Stomach smooth muscle (tissue), 2 donors: ENCODE measurements around the gene ABTB2.

Source experiments
- H3K27ac ChIP-seq: one replicate; pipeline ENCODE4 v1.7.0; 2013; ENCODE audit warnings: mild to moderate bottlenecking, low read length, inconsistent platforms
- H3K27me3 ChIP-seq, 2 donors: one replicate each; pipeline ENCODE4 v1.7.0; 2013; ENCODE audit warnings: low read length in 2 of 2; ENCODE audit not compliant: insufficient read depth in 2 of 2, control insufficient read depth in 1 of 2
- H3K36me3 ChIP-seq, 2 donors: one replicate each; pipeline ENCODE4 v1.7.0; 2013; ENCODE audit warnings: low read length in 2 of 2; ENCODE audit not compliant: control insufficient read depth in 2 of 2, insufficient read depth in 2 of 2
- H3K4me1 ChIP-seq: one replicate; pipeline ENCODE4 v1.7.0; 2013; ENCODE audit warnings: low read length; ENCODE audit not compliant: control insufficient read depth, insufficient read depth
- H3K4me3 ChIP-seq, 2 donors: one replicate each; pipeline ENCODE4 v1.7.0; 2013; ENCODE audit warnings: low read length in 2 of 2
- H3K9ac ChIP-seq, 2 donors: one replicate each; pipeline ENCODE4 v1.7.0; 2013; ENCODE audit warnings: low read length in 2 of 2, mild to moderate bottlenecking in 1 of 2
- H3K9me3 ChIP-seq, 2 donors: one replicate each; pipeline ENCODE4 v1.7.0; 2013; ENCODE audit warnings: low read length in 2 of 2; ENCODE audit not compliant: control insufficient read depth in 2 of 2
- donor health status: healthy.
- donor health status: Pancreatic carcinoma.

ABTB2 gene

DNA sequence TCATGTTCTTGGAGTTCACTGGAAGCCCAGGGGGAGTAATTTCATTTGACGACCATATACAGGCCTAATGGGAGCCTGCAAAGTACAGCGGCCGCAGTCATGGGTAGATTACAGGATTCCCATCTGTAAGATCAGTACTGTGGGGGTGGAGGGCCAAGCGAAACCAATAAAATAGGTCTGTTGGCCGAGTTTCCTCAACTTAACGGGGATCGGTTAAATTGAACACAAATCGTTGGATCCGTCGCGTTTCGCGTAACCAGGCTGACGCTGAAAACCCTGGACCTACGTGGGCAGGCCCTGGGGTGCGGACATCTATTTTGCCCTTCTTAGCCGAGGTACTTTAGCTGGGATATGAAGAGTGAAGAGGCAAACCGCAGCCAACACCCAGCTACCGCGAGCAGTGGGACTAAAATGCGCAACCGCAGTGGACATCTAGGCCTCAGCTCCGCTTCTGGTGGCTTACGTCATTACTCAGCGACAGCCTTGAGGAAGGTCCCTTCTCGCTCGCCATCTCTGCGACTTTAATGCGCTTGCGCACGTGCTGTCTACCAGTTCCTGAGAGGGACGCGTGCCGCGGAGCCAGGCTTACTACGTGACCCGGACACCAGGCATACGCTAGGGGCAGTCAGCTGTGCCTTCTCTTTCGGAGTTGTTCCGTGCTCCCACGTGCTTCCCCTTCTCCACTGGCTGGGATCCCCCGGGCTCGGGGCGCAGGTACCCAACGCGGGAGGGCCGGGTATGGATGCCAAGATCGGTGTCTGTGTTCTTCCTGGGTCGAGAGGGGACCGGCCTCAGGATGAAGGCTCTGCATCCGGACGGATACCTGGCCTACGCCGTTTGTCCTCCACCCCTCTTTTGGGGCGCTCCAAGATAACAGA is 252.5 kb downstream of the ABTB2 start, which contains the start of gene NAT10:
Gene NAT10, plus strand, starts transcription at position 551 of the 878 bp plus-strand sequence. CDS start 2,597 bp downstream, outside the sequence.
- Histone ChIP-seq H3K27ac (peak within 1 kb of the TSS; percentile 99), H3K27me3 (no peaks in the 10 kb centered on the region), H3K4me3 (peak within 1 kb of the TSS; percentile 95 to 98), H3K36me3 (peaks cover 17 to 29% of the 10 kb centered on the region in 2 donors), H3K9me3 (no peaks in the 10 kb centered on the region), H3K9ac (peak within 1 kb of the TSS; percentile 97 to 100), H3K4me1 (peaks cover 16% of the 10 kb centered on the region)

DNA sequence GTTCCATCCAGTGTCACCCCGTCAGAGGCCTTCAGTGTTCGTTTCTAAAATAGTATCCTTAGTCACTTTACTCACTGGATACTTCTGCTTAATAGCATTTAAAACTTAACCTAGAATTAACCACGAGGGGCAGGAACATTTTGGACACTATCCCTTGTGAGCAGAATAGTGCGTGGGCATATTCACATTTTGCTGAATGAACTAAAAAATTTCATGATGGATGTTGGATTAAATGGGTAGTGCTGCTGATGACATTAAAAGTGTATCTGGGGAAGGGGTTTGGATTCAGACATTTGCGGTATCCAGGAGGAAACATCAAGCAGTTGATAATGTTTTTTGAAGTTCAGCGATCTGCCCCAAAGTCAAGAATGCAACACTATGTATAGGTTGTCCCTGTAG is 253.1 kb downstream of the ABTB2 start:
- Histone ChIP-seq H3K27ac (peak overlapping the region; percentile 99), H3K36me3 (peaks cover 16 to 29% of the 10 kb centered on the region in 2 donors), H3K27me3 (no peaks in the 10 kb centered on the region), H3K9me3 (no peaks in the 10 kb centered on the region), H3K9ac (peak overlapping the region; percentile 97 to 100), H3K4me3 (peak overlapping the region; percentile 95 to 98), H3K4me1 (peaks cover 16% of the 10 kb centered on the region)
